Mononuclear cell (primary cell): ENCODE results near the gene ILF2. TPM values are rescaled to one million over a fixed set of nuclear protein-coding genes. Genes with fewer than 3 reads are reported as not detected.

Experiments
- H3K27me3 ChIP-seq: 2 replicates; pipeline ENCODE4 v1.6.0; 2011; ENCODE audit warnings: low read length, control low read depth; ENCODE audit not compliant: insufficient read depth
- H3K4me1 ChIP-seq: 2 replicates; pipeline ENCODE4 v1.5.1; 2011; ENCODE audit warnings: mild to moderate bottlenecking, low read length, control low read depth; ENCODE audit not compliant: insufficient read depth
- H3K4me3 ChIP-seq: 2 replicates; pipeline ENCODE4 v1.5.1; 2011; ENCODE audit warnings: mild to moderate bottlenecking, low read length, moderate library complexity
- H3K9me3 ChIP-seq: 2 replicates; pipeline ENCODE4 v1.5.1; 2011; ENCODE audit warnings: low read depth, mild to moderate bottlenecking, control low read depth, low read length
- total RNA-seq: library from RNA; depleted of rRNA; stranded (reverse); fragments of >200 nt; gene quantifications from one replicate; pipeline ENCODE4 v1.2.3, GENCODE V29; 2012

ILF2 gene
- total RNA-seq, 1 donor: 138 TPM

GRCh38 chr1:153630384-153630783 is 40.4 kb downstream of the ILF2 start:
- Histone ChIP-seq H3K4me1 (peaks cover 21% of the 10 kb centered on the region), H3K27me3 (no peaks in the 10 kb centered on the region), H3K4me3 (no peak overlapping the region), H3K9me3 (no peaks in the 10 kb centered on the region)

- Histone ChIP-seq H3K4me1 (peaks cover 17% of the 10 kb centered on the region), H3K27me3 (no peaks in the 10 kb centered on the region), H3K9me3 (no peaks in the 10 kb centered on the region)
These were observed 40.8 kb downstream of the ILF2 start for GRCh38 chr1:153629971-153630370.

GRCh38 chr1:153629343-153629665 is 41.5 kb downstream of the ILF2 start:
- no peaks in the 10 kb centered on the region for H3K9me3 ChIP-seq
- H3K4me1 ChIP-seq: peaks cover 17% of the 10 kb centered on the region
- H3K27me3 ChIP-seq: no peaks in the 10 kb centered on the region
- no peak overlapping the region for H3K4me3 ChIP-seq

More at GRCh38 chr1:153629971-153630370, 40.8 kb downstream of the ILF2 start:
- H3K4me3 ChIP-seq: no peak overlapping the region

- H3K4me3 ChIP-seq: no peak overlapping the region
- H3K9me3 ChIP-seq: no peaks in the 10 kb centered on the region
- H3K27me3 ChIP-seq: no peaks in the 10 kb centered on the region
- peaks cover 22% of the 10 kb centered on the region for H3K4me1 ChIP-seq
These were observed 42.0 kb downstream of the ILF2 start for GRCh38 chr1:153628638-153629342.

- Histone ChIP-seq H3K4me3 (no peak within 1 kb of the TSS), H3K9me3 (no peaks in the 10 kb centered on the region), H3K27me3 (no peaks in the 10 kb centered on the region), H3K4me1 (peaks cover 23% of the 10 kb centered on the region)
These were observed 42.8 kb downstream of the ILF2 start, which contains the start of gene S100A1 for GRCh38 chr1:153627715-153628626. Gene S100A1 (plus strand): TSS chr1:153628434. CDS start chr1:153630522, 2,088 bp downstream.

GRCh38 chr1:153626904-153627714 is 43.7 kb downstream of the ILF2 start, which contains the start of gene S100A13:
Gene S100A13 (minus strand): TSS chr1:153627505. CDS start chr1:153626472, 1,033 bp downstream.
- H3K4me3 ChIP-seq: no peak within 1 kb of the TSS
- no peaks in the 10 kb centered on the region for H3K9me3 ChIP-seq
- no peaks in the 10 kb centered on the region for H3K27me3 ChIP-seq
- H3K4me1 ChIP-seq: peaks cover 28% of the 10 kb centered on the region

- no peaks in the 10 kb centered on the region for H3K27me3 ChIP-seq
- no peaks in the 10 kb centered on the region for H3K9me3 ChIP-seq
- no peak overlapping the region for H3K4me3 ChIP-seq
- H3K4me1 ChIP-seq: peaks cover 26% of the 10 kb centered on the region
These were observed 44.3 kb downstream of the ILF2 start for GRCh38 chr1:153626477-153626903.

GRCh38 chr1:153624965-153625611 is 45.7 kb downstream of the ILF2 start:
- no peaks in the 10 kb centered on the region for H3K27me3 ChIP-seq
- peaks cover 22% of the 10 kb centered on the region for H3K4me1 ChIP-seq
- H3K4me3 ChIP-seq: no peak overlapping the region
- no peaks in the 10 kb centered on the region for H3K9me3 ChIP-seq

- Histone ChIP-seq H3K9me3 (no peaks in the 10 kb centered on the region), H3K27me3 (no peaks in the 10 kb centered on the region), H3K4me1 (peaks cover 21% of the 10 kb centered on the region), H3K4me3 (no peak overlapping the region)
These were observed 47.7 kb downstream of the ILF2 start for GRCh38 chr1:153623101-153623500.

- H3K4me1 ChIP-seq: peaks cover 35% of the 10 kb centered on the region
- no peaks in the 10 kb centered on the region for H3K27me3 ChIP-seq
- no peaks in the 10 kb centered on the region for H3K9me3 ChIP-seq
- no peak overlapping the region for H3K4me3 ChIP-seq
These were observed 51.6 kb downstream of the ILF2 start for GRCh38 chr1:153619171-153619570.

GRCh38 chr1:153617663-153618062 is 53.1 kb downstream of the ILF2 start:
- Histone ChIP-seq H3K4me1 (peaks cover 20% of the 10 kb centered on the region), H3K27me3 (no peaks in the 10 kb centered on the region), H3K4me3 (no peak overlapping the region), H3K9me3 (no peaks in the 10 kb centered on the region)

GRCh38 chr1:153616917-153617311 is 53.9 kb downstream of the ILF2 start:
- Histone ChIP-seq H3K4me1 (peaks cover 18% of the 10 kb centered on the region), H3K9me3 (no peaks in the 10 kb centered on the region), H3K27me3 (no peaks in the 10 kb centered on the region), H3K4me3 (no peak overlapping the region)

- Histone ChIP-seq H3K4me3 (no peak within 1 kb of the TSS), H3K4me1 (peaks cover 21% of the 10 kb centered on the region), H3K27me3 (no peaks in the 10 kb centered on the region), H3K9me3 (no peaks in the 10 kb centered on the region)
These were observed 54.5 kb downstream of the ILF2 start, which contains the start of gene S100A14 for GRCh38 chr1:153616144-153616916. Gene S100A14 (minus strand): TSS chr1:153616325. CDS start chr1:153615858, 467 bp downstream.

- no peaks in the 10 kb centered on the region for H3K27me3 ChIP-seq
- peaks cover 29% of the 10 kb centered on the region for H3K4me1 ChIP-seq
- no peak overlapping the region for H3K4me3 ChIP-seq
- H3K9me3 ChIP-seq: no peaks in the 10 kb centered on the region
These were observed 55.4 kb downstream of the ILF2 start for GRCh38 chr1:153615406-153615805.
